H1 (cell line): ENCODE data around the gene NDUFA3.

Source experiments
- ATF2 ChIP-seq: IDR thresholded peaks from 2 replicates; pipeline ENCODE4 v1.6.1; 2012; ENCODE audit warnings: low read length, inconsistent platforms
- CTCF ChIP-seq, 3 experiments: IDR thresholded peaks; 1 replicate in 2 of 3; 2 replicates in 1 of 3; pipeline versions ENCODE4 v1.5.1 to v1.6.1; 2011; ENCODE audit warnings: low read length in 3 of 3, mild to moderate bottlenecking in 3 of 3, inconsistent platforms in 2 of 3, low read depth in 1 of 3, moderate library complexity in 1 of 3; ENCODE audit not compliant: insufficient read depth in 1 of 3; ENCODE audit errors: control extremely low read depth in 1 of 3
- JUN ChIP-seq: IDR thresholded peaks from 2 replicates; pipeline ENCODE4 v1.6.1; 2011; ENCODE audit warnings: low read depth, mild to moderate bottlenecking, improper control_type of control experiment, low read length
- JUND ChIP-seq: IDR thresholded peaks from 2 replicates; pipeline ENCODE4 v1.6.1; 2011; ENCODE audit warnings: mild to moderate bottlenecking, improper control_type of control experiment, low read length
- POLR2A ChIP-seq, 2 experiments: IDR thresholded peaks; 1 replicate in 1 of 2; 2 replicates in 1 of 2; pipeline ENCODE4 v1.6.1; 2011; ENCODE audit warnings: low read depth in 2 of 2, low read length in 2 of 2, mild to moderate bottlenecking in 2 of 2; ENCODE audit errors: control extremely low read depth in 1 of 2
- POLR2AphosphoS5 ChIP-seq: IDR thresholded peaks from 2 replicates; pipeline ENCODE4 v1.6.1; 2011; ENCODE audit warnings: low read depth, low read length
- RBBP5 ChIP-seq: IDR thresholded peaks from 2 replicates; pipeline ENCODE4 v1.7.1; 2012; ENCODE audit warnings: low read depth, mild to moderate bottlenecking, inconsistent platforms, low read length, moderate library complexity, borderline replicate concordance
- RFX5 ChIP-seq: IDR thresholded peaks from 2 replicates; pipeline ENCODE4 v1.6.1; 2011; ENCODE audit warnings: low read depth, low read length, improper control_type of control experiment, borderline replicate concordance
- USF2 ChIP-seq: IDR thresholded peaks from 2 replicates; pipeline ENCODE4 v1.6.1; 2011; ENCODE audit warnings: low read length, improper control_type of control experiment

- no peak for TF ChIP-seq CTCF (IDR thresholded peaks at IDR 0.05; ENCODE audit: control extremely low read depth in 1 of 3, insufficient read depth in 1 of 3, low read depth in 1 of 3, low read length in 3 of 3)
- TF ChIP-seq ATF2 = no peak
- no peak for TF ChIP-seq JUN
- no peak for TF ChIP-seq POLR2AphosphoS5
- TF ChIP-seq RFX5 = no peak
- no peak for TF ChIP-seq JUND
- TF ChIP-seq RBBP5 = no peak
- no peak for TF ChIP-seq POLR2A (IDR thresholded peaks at IDR 0.05; ENCODE audit: control extremely low read depth in 1 of 2, low read depth in 2 of 2, low read length in 2 of 2)
- no peak for TF ChIP-seq USF2
Measured at GRCh38 chr19:54063350-54064116, 39.1 kb upstream of the NDUFA3 start, which contains the start of gene VSTM1.
